ENCODE results near the gene RPL7L1. TPM values are rescaled to one million over a fixed set of nuclear protein-coding genes. Genes with fewer than 3 reads are reported as not detected.

Gene RPL7L1
- total and polyA plus RNA-seq, 2 of the 13 experiments (the other 11 are each of a cell fraction or from before 2014, with no cell fraction given), result 51.6 to 179 TPM

DNA sequence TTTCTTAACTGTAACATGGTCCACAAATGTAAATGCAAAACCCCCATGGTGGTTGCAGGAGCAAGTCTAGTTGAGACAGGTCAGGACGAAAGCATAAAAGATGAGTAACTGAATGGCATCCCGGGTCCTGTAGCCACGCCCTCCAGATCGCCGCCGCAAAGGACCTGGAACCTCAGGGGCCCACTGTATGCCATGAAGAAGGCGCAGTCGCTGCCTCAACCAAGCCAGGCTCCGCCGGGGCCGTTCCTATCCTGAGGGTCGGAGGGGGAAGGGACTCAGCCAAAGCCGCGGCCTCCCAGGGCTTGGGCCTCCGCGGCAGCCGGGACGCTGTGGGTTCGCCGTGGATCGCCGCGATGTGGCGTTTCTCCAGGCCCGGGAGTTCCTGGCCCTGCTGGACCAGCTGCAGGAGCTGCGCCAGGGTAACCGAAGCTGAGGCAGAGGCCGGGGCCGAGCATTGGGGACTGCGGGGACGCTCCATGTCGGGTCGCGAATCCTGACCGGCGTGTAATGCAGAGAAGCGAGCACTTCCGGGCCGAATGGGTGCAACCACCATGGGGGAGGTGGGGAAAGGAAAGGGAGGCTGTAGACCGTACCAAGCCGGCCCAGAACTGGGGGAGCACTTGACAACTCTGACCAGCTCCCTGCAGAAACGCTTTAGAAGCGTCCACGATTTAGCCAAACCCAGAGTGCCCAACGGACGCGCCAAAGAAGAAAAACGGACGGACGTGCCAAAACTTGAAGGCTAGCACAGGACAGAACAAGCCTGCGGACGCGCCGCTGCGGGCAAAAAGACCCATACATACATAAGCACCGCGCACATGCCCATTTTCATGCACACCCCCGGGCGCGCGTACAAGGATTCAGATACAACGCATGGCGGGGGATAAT is 11.1 kb downstream of the RPL7L1 start (continued):
- TF ChIP-seq, protein P1, sequence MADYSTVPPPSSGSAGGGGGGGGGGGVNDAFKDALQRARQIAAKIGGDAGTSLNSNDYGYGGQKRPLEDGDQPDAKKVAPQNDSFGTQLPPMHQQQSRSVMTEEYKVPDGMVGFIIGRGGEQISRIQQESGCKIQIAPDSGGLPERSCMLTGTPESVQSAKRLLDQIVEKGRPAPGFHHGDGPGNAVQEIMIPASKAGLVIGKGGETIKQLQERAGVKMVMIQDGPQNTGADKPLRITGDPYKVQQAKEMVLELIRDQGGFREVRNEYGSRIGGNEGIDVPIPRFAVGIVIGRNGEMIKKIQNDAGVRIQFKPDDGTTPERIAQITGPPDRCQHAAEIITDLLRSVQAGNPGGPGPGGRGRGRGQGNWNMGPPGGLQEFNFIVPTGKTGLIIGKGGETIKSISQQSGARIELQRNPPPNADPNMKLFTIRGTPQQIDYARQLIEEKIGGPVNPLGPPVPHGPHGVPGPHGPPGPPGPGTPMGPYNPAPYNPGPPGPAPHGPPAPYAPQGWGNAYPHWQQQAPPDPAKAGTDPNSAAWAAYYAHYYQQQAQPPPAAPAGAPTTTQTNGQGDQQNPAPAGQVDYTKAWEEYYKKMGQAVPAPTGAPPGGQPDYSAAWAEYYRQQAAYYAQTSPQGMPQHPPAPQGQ (CRISPR knock-in tag; IDR thresholded peaks at IDR 0.05; ENCODE audit: borderline replicate concordance), result peak; percentile 100
- TF ChIP-seq IKZF1 (IDR thresholded peaks at IDR 0.05) (no peak), ZNF775 (CRISPR knock-in tag; IDR thresholded peaks at IDR 0.05; ENCODE audit: borderline replicate concordance) (0 out of 2 replicates have a peak, but pooled peaks have one; percentile 42), TBP (CRISPR knock-in tag; IDR thresholded peaks at IDR 0.05) (no peak), ZNF670 (CRISPR knock-in tag; IDR thresholded peaks at IDR 0.05; ENCODE audit: borderline replicate concordance) (peak; percentile 88), ZNF782 (CRISPR knock-in tag; IDR thresholded peaks at IDR 0.05; ENCODE audit: borderline replicate concordance) (peak; percentile 95; the same call in 1 of the 2 replicates), JARID2 (CRISPR knock-in tag; IDR thresholded peaks at IDR 0.05; ENCODE audit: insufficient replicate concordance) (peak; percentile 98), NCOA5 (CRISPR knock-in tag; IDR thresholded peaks at IDR 0.05) (peak; percentile 77; the same call in 1 of the 2 replicates), NFRKB (IDR thresholded peaks at IDR 0.05) (no peak), TCF12 (IDR thresholded peaks at IDR 0.05) (no peak), TCF12 (CRISPR knock-in tag; IDR thresholded peaks at IDR 0.05) (0 out of 2 replicates have a peak, but pooled peaks have one; percentile 92), ZNF768 (CRISPR knock-in tag; IDR thresholded peaks at IDR 0.05) (peak; percentile 89), KLF15 (CRISPR knock-in tag; IDR thresholded peaks at IDR 0.05; ENCODE audit: borderline replicate concordance) (peak; percentile 91; the same call in 1 of the 2 replicates), ATAD3A (CRISPR knock-in tag; IDR thresholded peaks at IDR 0.05) (no peak), HNRNPL (IDR thresholded peaks at IDR 0.05; ENCODE audit: low read depth, low read length) (no peak; the same call in 1 of the 2 replicates)
- TF ChIP-seq, protein P2, sequence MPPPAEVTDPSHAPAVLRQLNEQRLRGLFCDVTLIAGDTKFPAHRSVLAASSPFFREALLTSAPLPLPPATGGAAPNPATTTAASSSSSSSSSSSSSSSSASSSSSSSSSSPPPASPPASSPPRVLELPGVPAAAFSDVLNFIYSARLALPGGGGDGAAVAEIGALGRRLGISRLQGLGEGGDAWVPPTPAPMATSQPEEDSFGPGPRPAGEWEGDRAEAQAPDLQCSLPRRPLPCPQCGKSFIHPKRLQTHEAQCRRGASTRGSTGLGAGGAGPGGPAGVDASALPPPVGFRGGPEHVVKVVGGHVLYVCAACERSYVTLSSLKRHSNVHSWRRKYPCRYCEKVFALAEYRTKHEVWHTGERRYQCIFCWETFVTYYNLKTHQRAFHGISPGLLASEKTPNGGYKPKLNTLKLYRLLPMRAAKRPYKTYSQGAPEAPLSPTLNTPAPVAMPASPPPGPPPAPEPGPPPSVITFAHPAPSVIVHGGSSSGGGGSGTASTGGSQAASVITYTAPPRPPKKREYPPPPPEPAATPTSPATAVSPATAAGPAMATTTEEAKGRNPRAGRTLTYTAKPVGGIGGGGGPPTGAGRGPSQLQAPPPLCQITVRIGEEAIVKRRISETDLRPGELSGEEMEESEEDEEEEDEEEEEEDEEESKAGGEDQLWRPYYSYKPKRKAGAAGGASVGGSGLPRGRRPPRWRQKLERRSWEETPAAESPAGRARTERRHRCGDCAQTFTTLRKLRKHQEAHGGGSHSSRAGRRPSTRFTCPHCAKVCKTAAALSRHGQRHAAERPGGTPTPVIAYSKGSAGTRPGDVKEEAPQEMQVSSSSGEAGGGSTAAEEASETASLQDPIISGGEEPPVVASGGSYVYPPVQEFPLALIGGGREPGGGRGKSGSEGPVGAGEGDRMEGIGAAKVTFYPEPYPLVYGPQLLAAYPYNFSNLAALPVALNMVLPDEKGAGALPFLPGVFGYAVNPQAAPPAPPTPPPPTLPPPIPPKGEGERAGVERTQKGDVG (CRISPR knock-in tag; IDR thresholded peaks at IDR 0.05; ENCODE audit: borderline replicate concordance), result peak; percentile 89
- TF ChIP-seq, protein P3, sequence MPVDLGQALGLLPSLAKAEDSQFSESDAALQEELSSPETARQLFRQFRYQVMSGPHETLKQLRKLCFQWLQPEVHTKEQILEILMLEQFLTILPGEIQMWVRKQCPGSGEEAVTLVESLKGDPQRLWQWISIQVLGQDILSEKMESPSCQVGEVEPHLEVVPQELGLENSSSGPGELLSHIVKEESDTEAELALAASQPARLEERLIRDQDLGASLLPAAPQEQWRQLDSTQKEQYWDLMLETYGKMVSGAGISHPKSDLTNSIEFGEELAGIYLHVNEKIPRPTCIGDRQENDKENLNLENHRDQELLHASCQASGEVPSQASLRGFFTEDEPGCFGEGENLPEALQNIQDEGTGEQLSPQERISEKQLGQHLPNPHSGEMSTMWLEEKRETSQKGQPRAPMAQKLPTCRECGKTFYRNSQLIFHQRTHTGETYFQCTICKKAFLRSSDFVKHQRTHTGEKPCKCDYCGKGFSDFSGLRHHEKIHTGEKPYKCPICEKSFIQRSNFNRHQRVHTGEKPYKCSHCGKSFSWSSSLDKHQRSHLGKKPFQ (CRISPR knock-in tag; IDR thresholded peaks at IDR 0.05; ENCODE audit: insufficient replicate concordance), result peak; percentile 35
- TF ChIP-seq, protein P4, sequence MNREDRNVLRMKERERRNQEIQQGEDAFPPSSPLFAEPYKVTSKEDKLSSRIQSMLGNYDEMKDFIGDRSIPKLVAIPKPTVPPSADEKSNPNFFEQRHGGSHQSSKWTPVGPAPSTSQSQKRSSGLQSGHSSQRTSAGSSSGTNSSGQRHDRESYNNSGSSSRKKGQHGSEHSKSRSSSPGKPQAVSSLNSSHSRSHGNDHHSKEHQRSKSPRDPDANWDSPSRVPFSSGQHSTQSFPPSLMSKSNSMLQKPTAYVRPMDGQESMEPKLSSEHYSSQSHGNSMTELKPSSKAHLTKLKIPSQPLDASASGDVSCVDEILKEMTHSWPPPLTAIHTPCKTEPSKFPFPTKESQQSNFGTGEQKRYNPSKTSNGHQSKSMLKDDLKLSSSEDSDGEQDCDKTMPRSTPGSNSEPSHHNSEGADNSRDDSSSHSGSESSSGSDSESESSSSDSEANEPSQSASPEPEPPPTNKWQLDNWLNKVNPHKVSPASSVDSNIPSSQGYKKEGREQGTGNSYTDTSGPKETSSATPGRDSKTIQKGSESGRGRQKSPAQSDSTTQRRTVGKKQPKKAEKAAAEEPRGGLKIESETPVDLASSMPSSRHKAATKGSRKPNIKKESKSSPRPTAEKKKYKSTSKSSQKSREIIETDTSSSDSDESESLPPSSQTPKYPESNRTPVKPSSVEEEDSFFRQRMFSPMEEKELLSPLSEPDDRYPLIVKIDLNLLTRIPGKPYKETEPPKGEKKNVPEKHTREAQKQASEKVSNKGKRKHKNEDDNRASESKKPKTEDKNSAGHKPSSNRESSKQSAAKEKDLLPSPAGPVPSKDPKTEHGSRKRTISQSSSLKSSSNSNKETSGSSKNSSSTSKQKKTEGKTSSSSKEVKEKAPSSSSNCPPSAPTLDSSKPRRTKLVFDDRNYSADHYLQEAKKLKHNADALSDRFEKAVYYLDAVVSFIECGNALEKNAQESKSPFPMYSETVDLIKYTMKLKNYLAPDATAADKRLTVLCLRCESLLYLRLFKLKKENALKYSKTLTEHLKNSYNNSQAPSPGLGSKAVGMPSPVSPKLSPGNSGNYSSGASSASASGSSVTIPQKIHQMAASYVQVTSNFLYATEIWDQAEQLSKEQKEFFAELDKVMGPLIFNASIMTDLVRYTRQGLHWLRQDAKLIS (CRISPR knock-in tag; IDR thresholded peaks at IDR 0.05), result peak; percentile 95
